IMR-90 (cell line): ENCODE results near the gene ATRNL1. TPM values are rescaled to one million over a fixed set of nuclear protein-coding genes. Genes with fewer than 3 reads are reported as not detected.

Experiments used
- ATAC-seq: fragments of 200-7000 bp; cut with Tn5 transposase; 2 replicates; pipeline ENCODE4 v1.9.1; 2020; ENCODE audit warnings: low read depth, mild to moderate bottlenecking, moderate library complexity
- BruUV-seq: library from RNA; stranded (reverse); fragments of 400-500 nt; replicated peaks from 2 replicates; lab custom pipeline; 2021; lab: Mats Ljungman, UMichigan
- CTCF ChIA-PET: fragments of 300-600 bp; formaldehyde crosslinking; extraction: SDS; loops from one replicate; lab custom pipeline; 2021; ENCODE audit warnings: antibody characterized with exemption; lab: Yijun Ruan, JAX
- POLR2A ChIA-PET: fragments of 300-600 bp; sonication (Branson Sonifier 250); formaldehyde crosslinking; loops from one replicate; lab custom pipeline; 2022; ENCODE audit warnings: antibody characterized with exemption; ENCODE audit not compliant: unreplicated experiment; lab: Charles Lee
- DNase-seq: peaks from one replicate; pipeline ENCODE4 v3.0.0; 2013
- H2AFZ ChIP-seq: replicated peaks from 2 replicates; pipeline ENCODE3; 2013; ENCODE audit warnings: low read length, mild to moderate bottlenecking; ENCODE audit not compliant: poor library complexity
- H2AK5ac ChIP-seq: 2 replicates; pipeline ENCODE4 v1.6.1; 2013; ENCODE audit warnings: low read depth, low read length, inconsistent platforms
- H2AK9ac ChIP-seq: replicated peaks from 2 replicates; pipeline ENCODE3; 2013; ENCODE audit warnings: mild to moderate bottlenecking, low read depth, low read length, moderate library complexity; ENCODE audit not compliant: poor library complexity
- H2BK120ac ChIP-seq: 2 replicates; pipeline ENCODE4 v1.6.1; 2013; ENCODE audit warnings: low read depth, low read length, inconsistent platforms
- H2BK15ac ChIP-seq: 3 replicates; pipeline ENCODE4 v1.6.1; 2013; ENCODE audit warnings: low read depth, low read length, inconsistent platforms
- H2BK20ac ChIP-seq: 2 replicates; pipeline ENCODE4 v1.6.1; 2013; ENCODE audit warnings: low read depth, mild to moderate bottlenecking, inconsistent platforms, low read length, moderate library complexity
- H2BK5ac ChIP-seq: 2 replicates; pipeline ENCODE4 v1.6.1; 2013; ENCODE audit warnings: mild to moderate bottlenecking, low read depth, low read length, inconsistent platforms; ENCODE audit not compliant: poor library complexity, severe bottlenecking
- H3K14ac ChIP-seq: replicated peaks from 2 replicates; pipeline ENCODE4 v1.6.1; 2013; ENCODE audit warnings: low read depth, low read length, inconsistent platforms
- H3K18ac ChIP-seq: 2 replicates; pipeline ENCODE4 v1.6.1; 2013; ENCODE audit warnings: low read depth, low read length, control low read depth
- H3K23ac ChIP-seq: 2 replicates; pipeline ENCODE4 v1.6.1; 2013; ENCODE audit warnings: low read depth, low read length, inconsistent platforms
- H3K27ac ChIP-seq: 2 replicates; pipeline ENCODE4 v1.5.1; 2013; ENCODE audit warnings: mild to moderate bottlenecking, control low read depth, low read length; ENCODE audit not compliant: insufficient read depth
- H3K27me3 ChIP-seq: 2 replicates; pipeline ENCODE4 v1.6.1; 2013; ENCODE audit warnings: low read length; ENCODE audit not compliant: control insufficient read depth, insufficient read depth
- H3K36me3 ChIP-seq: 2 replicates; pipeline ENCODE4 v1.6.1; 2013; ENCODE audit warnings: low read length, mixed read lengths; ENCODE audit not compliant: control insufficient read depth, insufficient read depth
- H3K4ac ChIP-seq: 2 replicates; pipeline ENCODE4 v1.6.1; 2013; ENCODE audit warnings: low read depth, low read length, inconsistent platforms
- H3K4me1 ChIP-seq: 2 replicates; pipeline ENCODE4 v1.6.1; 2013; ENCODE audit warnings: low read length, mixed read lengths; ENCODE audit not compliant: control insufficient read depth, insufficient read depth
- H3K4me2 ChIP-seq: 2 replicates; pipeline ENCODE4 v1.6.1; 2013; ENCODE audit warnings: low read depth, mild to moderate bottlenecking, control low read depth, low read length, moderate library complexity
- H3K4me3 ChIP-seq: 2 replicates; pipeline ENCODE4 v1.5.1; 2013; ENCODE audit warnings: low read depth, mild to moderate bottlenecking, control low read depth, low read length, moderate library complexity; ENCODE audit not compliant: insufficient read depth
- H3K56ac ChIP-seq: 2 replicates; pipeline ENCODE4 v1.6.1; 2013; ENCODE audit warnings: low read length, inconsistent platforms; ENCODE audit not compliant: insufficient read depth; ENCODE audit errors: extremely low read depth
- H3K79me1 ChIP-seq, 2 experiments: 2 replicates each; pipeline ENCODE4 v1.6.1; 2013; ENCODE audit warnings: low read length in 2 of 2, inconsistent platforms in 1 of 2, low read depth in 1 of 2
- H3K9ac ChIP-seq: 2 replicates; pipeline ENCODE4 v1.6.1; 2013; ENCODE audit warnings: low read depth, low read length, control low read depth
- H3K9me1 ChIP-seq: 2 replicates; pipeline ENCODE4 v1.6.1; 2013; ENCODE audit warnings: low read length, inconsistent platforms; ENCODE audit not compliant: insufficient read depth
- H3K9me3 ChIP-seq: 2 replicates; pipeline ENCODE4 v1.6.1; 2013; ENCODE audit warnings: low read length; ENCODE audit not compliant: control insufficient read depth, insufficient read depth
- H4K20me1 ChIP-seq: 2 replicates; pipeline ENCODE4 v1.6.1; 2013; ENCODE audit warnings: low read length, inconsistent platforms; ENCODE audit not compliant: insufficient read depth
- H4K5ac ChIP-seq: 2 replicates; pipeline ENCODE4 v1.6.1; 2013; ENCODE audit warnings: mild to moderate bottlenecking, low read depth, low read length, control low read depth
- H4K8ac ChIP-seq, 2 experiments: 2 replicates each; pipeline ENCODE4 v1.6.1; 2013; ENCODE audit warnings: low read depth in 2 of 2, low read length in 2 of 2, control low read depth in 1 of 2, inconsistent platforms in 1 of 2
- H4K91ac ChIP-seq: 2 replicates; pipeline ENCODE4 v1.6.1; 2013; ENCODE audit warnings: low read depth, low read length, inconsistent platforms; ENCODE audit not compliant: insufficient read depth
- CEBPB ChIP-seq: IDR thresholded peaks from 2 replicates; pipeline ENCODE4 v1.6.1; 2012; ENCODE audit warnings: low read depth, low read length, improper control_type of control experiment
- CHD1 ChIP-seq: IDR thresholded peaks from 2 replicates; pipeline ENCODE4 v1.6.1; 2012; ENCODE audit warnings: low read depth, low read length, improper control_type of control experiment
- FOS ChIP-seq: fragments of 150-350 bp; IDR thresholded peaks from 2 replicates; pipeline ENCODE4 v1.6.1; 2016; ENCODE audit warnings: low read depth, low read length
- NFE2L2 ChIP-seq: fragments of 150-350 bp; IDR thresholded peaks from 2 replicates; pipeline ENCODE4 v1.6.1; 2016; ENCODE audit warnings: low read depth, mild to moderate bottlenecking, low read length
- RFX5 ChIP-seq: IDR thresholded peaks from 2 replicates; pipeline ENCODE4 v1.8.0; 2012; ENCODE audit warnings: low read depth, mild to moderate bottlenecking, low read length, moderate library complexity
- WGBS, 2 experiments: methylation state at CpG; one replicate each; pipeline versions ENCODE4 v1.1.5 to v1.1.7; 2013; ENCODE audit warnings: missing lambda C conversion rate in 2 of 2; ENCODE audit not compliant: insufficient read length in 1 of 2; ENCODE audit errors: extremely low coverage in 2 of 2; 5-methylcytosine and 5-hydroxymethylcytosine counted together
- dilution Hi-C: fragments of 300-500 bp; cut with HindIII; formaldehyde crosslinking; loops from one replicate; pipeline ENCODE4 v1.14.3; 2018; ENCODE audit warnings: low sequenced_read_pairs; ENCODE audit not compliant: unreplicated experiment
- in situ Hi-C: fragments of 300-500 bp; cut with MboI; formaldehyde crosslinking; loops from 3 replicates; pipeline ENCODE4 v1.14.3; 2019; ENCODE audit warnings: low sequenced_read_pairs, inconsistent platforms, mixed read lengths
- intact Hi-C: fragments of 100-400 bp; cut with micrococcal nuclease; formaldehyde crosslinking; loops from 2 replicates; pipeline ENCODE4 v1.10.0; 2022
- polyA plus RNA-seq, 3 experiments: library from polyadenylated mRNA; depleted of rRNA; stranded (reverse); fragments of >200 nt; gene quantifications; 2 replicates each; pipeline ENCODE4 v1.2.3, GENCODE V29; 2012; ENCODE audit warnings: low replicate concordance in 1 of 3
- total RNA-seq: library from RNA; depleted of rRNA; stranded (reverse); fragments of >200 nt; gene quantifications from 2 replicates; pipeline ENCODE4 v1.2.3, GENCODE V29; 2012

The ATRNL1 gene
- total and polyA plus RNA-seq, 2 of the 4 experiments (the other 2 are of a cell fraction) = 0.18 to 0.19 TPM

- TF ChIP-seq CHD1 = no peak
- TF ChIP-seq CEBPB = no peak
- no peak for TF ChIP-seq FOS
- TF ChIP-seq RFX5 = no peak
- no peak for TF ChIP-seq NFE2L2
- H2AK9ac ChIP-seq = no peak overlapping the region
- H2BK20ac ChIP-seq = no peak overlapping the region
- ChIA-PET CTCF (no interaction called here), POLR2A (no interaction called here)
- no peak overlapping the region for H2BK120ac ChIP-seq
- dilution Hi-C loops (no loop called here), in situ Hi-C loops (no loop called here), intact Hi-C loops (no loop called here)
- H2BK5ac ChIP-seq = no peak overlapping the region
- no peak overlapping the region for H3K23ac ChIP-seq
- H2AK5ac ChIP-seq = no peak overlapping the region
- H3K56ac ChIP-seq = no peak overlapping the region
- H2AFZ ChIP-seq = no peak overlapping the region
- no peak overlapping the region for H3K4ac ChIP-seq
- H2BK15ac ChIP-seq = no peak overlapping the region
- H3K9me1 ChIP-seq = no peaks in the 10 kb centered on the region
- no peaks in the 10 kb centered on the region for H3K4me1 ChIP-seq
- no peak overlapping the region for H3K4me2 ChIP-seq
- no peak overlapping the region for H3K18ac ChIP-seq
- no peak overlapping the region for H3K4me3 ChIP-seq
- H4K91ac ChIP-seq = no peak overlapping the region
- H3K9ac ChIP-seq = no peak overlapping the region
- WGBS, 2 experiments = 60% methylated on average over 1 of the region's 4 CpGs; no CpG with 5 or more reads in 1 of the 2 experiments
- no peak overlapping the region for H3K27ac ChIP-seq
- no peaks in the 10 kb centered on the region for H3K9me3 ChIP-seq
- BruUV-seq = no TSS peak
- H3K14ac ChIP-seq = no peak overlapping the region
- H4K20me1 ChIP-seq = no peaks in the 10 kb centered on the region
- H3K36me3 ChIP-seq = no peaks in the 10 kb centered on the region
- no peak overlapping the region for H4K5ac ChIP-seq
- peaks cover 7% of the 10 kb centered on the region for H3K27me3 ChIP-seq
- no peak overlapping the region for H4K8ac ChIP-seq
- no peak for DNase-seq
- no peak for ATAC-seq
- no peaks in the 10 kb centered on the region for H3K79me1 ChIP-seq
Measured at GRCh38 chr10:115975506-115975905, 882.3 kb downstream of the ATRNL1 start.
